ENCODE data around the gene PARVB.

GRCh38 chr22:44218071-44218470 lies 194.0 kb downstream of the PARVB start:
- TF ChIP-seq CTCF (IDR thresholded peaks at IDR 0.05; ENCODE audit: poor library complexity) (no peak), EZH2 (IDR thresholded peaks at IDR 0.05; ENCODE audit: borderline replicate concordance) (no peak), EZH2phosphoT487 (IDR thresholded peaks at IDR 0.05; ENCODE audit: low read depth, severe bottlenecking, unreplicated experiment) (no peak)
